Mesenchymal stem cell (in vitro differentiated cells and primary cell): ENCODE data around the gene PTPRO.

Source experiments
- DNase-seq: peaks from one replicate; pipeline ENCODE4 v3.0.0-alpha.2; 2013
- H2AFZ ChIP-seq: one replicate; pipeline ENCODE4 v1.6.1; 2013; ENCODE audit warnings: low read depth, mild to moderate bottlenecking, control low read depth, inconsistent platforms, low read length, moderate library complexity
- H2AK5ac ChIP-seq: 2 replicates; pipeline ENCODE4 v1.6.1; 2013; ENCODE audit warnings: low read length, moderate library complexity, mild to moderate bottlenecking, inconsistent platforms; ENCODE audit not compliant: severe bottlenecking
- H2BK120ac ChIP-seq: one replicate; pipeline ENCODE4 v1.6.1; 2013; ENCODE audit warnings: low read depth, mild to moderate bottlenecking, inconsistent platforms, low read length, moderate library complexity
- H2BK12ac ChIP-seq, 2 experiments: one replicate each; pipeline ENCODE4 v1.6.1; 2013; ENCODE audit warnings: inconsistent platforms in 2 of 2, low read length in 2 of 2, mild to moderate bottlenecking in 2 of 2, moderate library complexity in 2 of 2, control low read depth in 1 of 2
- H2BK15ac ChIP-seq: one replicate; pipeline ENCODE4 v1.6.1; 2013; ENCODE audit warnings: mild to moderate bottlenecking, low read depth, inconsistent platforms; ENCODE audit not compliant: poor library complexity, severe bottlenecking
- H2BK5ac ChIP-seq: 2 replicates; pipeline ENCODE4 v1.6.1; 2013; ENCODE audit warnings: low read depth, mild to moderate bottlenecking, low read length, control low read depth, inconsistent platforms; ENCODE audit not compliant: poor library complexity, severe bottlenecking
- H3K14ac ChIP-seq, 2 experiments: one replicate each; pipeline ENCODE4 v1.6.1; 2013; ENCODE audit warnings: inconsistent platforms in 2 of 2, low read length in 2 of 2, control low read depth in 1 of 2, mild to moderate bottlenecking in 1 of 2, moderate library complexity in 1 of 2
- H3K18ac ChIP-seq, 2 experiments: one replicate each; pipeline ENCODE4 v1.6.1; 2013; ENCODE audit warnings: inconsistent platforms in 2 of 2, low read length in 2 of 2, control low read depth in 1 of 2, low read depth in 1 of 2, mild to moderate bottlenecking in 1 of 2
- H3K23ac ChIP-seq, 2 experiments: one replicate each; pipeline ENCODE4 v1.6.1; 2013; ENCODE audit warnings: inconsistent platforms in 2 of 2, low read length in 2 of 2, mild to moderate bottlenecking in 2 of 2, moderate library complexity in 2 of 2, control low read depth in 1 of 2
- H3K27ac ChIP-seq: 2 replicates; pipeline ENCODE4 v1.5.1; 2013; ENCODE audit warnings: mild to moderate bottlenecking, moderate library complexity, low read length, control low read depth, inconsistent platforms; ENCODE audit not compliant: poor library complexity, severe bottlenecking
- H3K27me3 ChIP-seq, 2 experiments: 2 replicates each; pipeline versions ENCODE4 v1.6.1 to v1.7.0; 2013; ENCODE audit warnings: low read length in 2 of 2, mild to moderate bottlenecking in 2 of 2, moderate library complexity in 2 of 2, control low read depth in 1 of 2, inconsistent platforms in 1 of 2; ENCODE audit not compliant: control insufficient read depth in 1 of 2, insufficient read depth in 1 of 2
- H3K36me3 ChIP-seq, 2 experiments: 2 replicates each; pipeline versions ENCODE4 v1.6.1 to v1.7.0; 2013; ENCODE audit warnings: low read length in 2 of 2, control low read depth in 1 of 2, inconsistent platforms in 1 of 2, low read depth in 1 of 2, mild to moderate bottlenecking in 1 of 2; ENCODE audit not compliant: insufficient read depth in 2 of 2, control insufficient read depth in 1 of 2
- H3K4ac ChIP-seq, 2 experiments: one replicate each; pipeline ENCODE4 v1.6.1; 2013; ENCODE audit warnings: inconsistent platforms in 2 of 2, low read length in 2 of 2, mild to moderate bottlenecking in 2 of 2, moderate library complexity in 2 of 2, control low read depth in 1 of 2, low read depth in 1 of 2
- H3K4me1 ChIP-seq: 2 replicates; pipeline ENCODE4 v1.6.1; 2013; ENCODE audit warnings: low read depth, low read length, control low read depth; ENCODE audit not compliant: control insufficient read depth, insufficient read depth
- H3K4me2 ChIP-seq: 2 replicates; pipeline ENCODE4 v1.6.1; 2013; ENCODE audit warnings: low read length, mild to moderate bottlenecking, inconsistent platforms; ENCODE audit not compliant: poor library complexity, severe bottlenecking
- H3K4me3 ChIP-seq, 2 experiments: 2 replicates each; pipeline versions ENCODE4 v1.5.1 to v1.7.0; 2013; ENCODE audit warnings: low read length in 2 of 2, mild to moderate bottlenecking in 2 of 2, control low read depth in 1 of 2, low read depth in 1 of 2; ENCODE audit not compliant: insufficient read depth in 1 of 2
- H3K79me1 ChIP-seq: replicated peaks from 2 replicates; pipeline ENCODE4 v1.6.1; 2013; ENCODE audit warnings: mild to moderate bottlenecking, control low read depth, low read length, inconsistent platforms; ENCODE audit not compliant: poor library complexity, severe bottlenecking
- H3K9ac ChIP-seq: 2 replicates; pipeline ENCODE4 v1.7.0; 2013; ENCODE audit warnings: mild to moderate bottlenecking, low read length, moderate library complexity
- H3K9me3 ChIP-seq: 2 replicates; pipeline ENCODE4 v1.7.0; 2013; ENCODE audit warnings: mild to moderate bottlenecking, low read length; ENCODE audit not compliant: control insufficient read depth
- H4K8ac ChIP-seq: one replicate; pipeline ENCODE4 v1.6.1; 2013; ENCODE audit warnings: inconsistent platforms, mild to moderate bottlenecking, low read length, moderate library complexity
- H4K91ac ChIP-seq: one replicate; pipeline ENCODE4 v1.6.1; 2013; ENCODE audit warnings: mild to moderate bottlenecking, low read length, inconsistent platforms
- WGBS: methylation state at CpG from one replicate; pipeline ENCODE4 v1.1.7; 2013; ENCODE audit warnings: mixed read lengths; 5-methylcytosine and 5-hydroxymethylcytosine counted together

The PTPRO gene

DNA sequence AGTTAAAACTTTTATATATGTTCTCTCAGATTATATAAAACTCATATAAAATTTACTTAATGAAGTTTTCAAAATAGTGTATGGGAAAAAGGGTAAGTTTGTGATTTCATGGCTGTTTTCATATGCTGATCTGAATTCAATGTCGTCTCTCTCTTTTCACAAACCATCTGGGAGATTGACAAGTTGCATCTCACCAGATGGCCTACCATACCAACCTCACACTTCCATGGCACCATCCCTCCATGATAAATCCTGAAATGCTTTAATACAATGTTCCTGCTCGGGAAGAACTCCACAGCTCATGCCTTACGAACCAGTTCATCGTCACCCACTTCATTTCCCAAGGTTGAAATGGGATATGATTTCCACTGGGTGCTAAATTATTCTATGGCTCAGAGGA, 22.3 kb downstream of the PTPRO start:
- Histone ChIP-seq H3K4ac (no peak overlapping the region), H4K91ac (no peak overlapping the region), H3K4me1 (no peaks in the 10 kb centered on the region), H3K14ac (no peak overlapping the region), H3K4me3 (no peak overlapping the region), H4K8ac (no peak overlapping the region), H3K9ac (no peak overlapping the region), H2AK5ac (no peak overlapping the region), H3K23ac (no peak overlapping the region), H2BK12ac (no peak overlapping the region), H3K36me3 (no peaks in the 10 kb centered on the region), H3K79me1 (no peaks in the 10 kb centered on the region), H3K9me3 (no peaks in the 10 kb centered on the region), H2AFZ (no peak overlapping the region), H2BK5ac (no peak overlapping the region), H3K27ac (no peak overlapping the region), H2BK15ac (no peak overlapping the region), H3K18ac (no peak overlapping the region), H2BK120ac (no peak overlapping the region), H3K27me3 (no peaks in the 10 kb centered on the region), H3K4me2 (no peak overlapping the region)
- no peak for DNase-seq
- 96% methylated on average over 4 of the region's 4 CpGs for WGBS

DNA sequence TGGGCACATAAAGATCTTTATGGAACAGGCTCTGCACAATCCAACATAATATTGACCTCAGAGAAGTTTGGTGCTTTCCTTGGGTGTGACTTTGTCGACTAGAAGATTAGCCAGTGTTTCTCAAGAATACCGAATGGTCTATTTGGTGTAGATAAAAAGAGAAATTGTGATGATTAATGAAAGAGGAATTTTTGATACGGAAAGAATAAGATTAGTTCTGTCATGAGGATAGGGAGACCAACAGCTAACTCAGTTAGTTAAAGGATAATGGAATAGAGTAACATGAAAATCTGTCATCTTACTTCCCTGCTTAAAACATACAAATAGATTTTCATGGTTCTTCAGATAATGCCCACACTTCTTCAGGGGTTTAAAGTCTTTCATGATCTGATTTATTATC, 24.2 kb downstream of the PTPRO start:
- Histone ChIP-seq H2BK120ac (no peak overlapping the region), H3K27me3 (no peaks in the 10 kb centered on the region), H3K18ac (no peak overlapping the region), H2AFZ (no peak overlapping the region), H3K9me3 (no peaks in the 10 kb centered on the region), H3K36me3 (no peaks in the 10 kb centered on the region), H4K8ac (no peak overlapping the region), H3K27ac (no peak overlapping the region), H2BK5ac (no peak overlapping the region), H3K4me1 (no peaks in the 10 kb centered on the region), H3K4me2 (no peak overlapping the region), H3K4ac (no peak overlapping the region), H3K14ac (no peak overlapping the region), H2AK5ac (no peak overlapping the region), H4K91ac (no peak overlapping the region), H3K79me1 (no peaks in the 10 kb centered on the region), H3K9ac (no peak overlapping the region), H3K23ac (no peak overlapping the region), H3K4me3 (no peak overlapping the region), H2BK12ac (no peak overlapping the region), H2BK15ac (no peak overlapping the region)
- no peak for DNase-seq
- WGBS, result 67% methylated on average over 2 of the region's 3 CpGs

DNA sequence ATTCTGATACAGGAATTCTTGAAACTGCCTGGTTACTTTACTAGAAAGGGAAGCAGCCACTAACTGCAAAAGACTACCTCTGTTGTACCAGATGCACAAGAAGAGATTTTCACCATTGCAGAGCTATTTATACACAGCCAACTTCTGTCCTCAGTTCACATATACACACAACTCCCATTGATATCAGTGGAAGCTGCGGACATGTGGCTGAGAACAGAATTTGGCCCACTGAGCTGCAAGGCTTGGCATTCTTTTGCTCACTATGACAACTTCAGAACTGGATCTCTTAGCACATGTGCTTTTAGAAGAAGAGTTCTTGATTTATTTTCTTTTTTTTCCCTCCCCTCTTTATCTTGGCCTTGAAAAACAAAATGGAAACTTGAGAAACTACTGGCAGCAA, 28.3 kb downstream of the PTPRO start:
- H2BK120ac ChIP-seq, result no peak overlapping the region
- no peak overlapping the region for H2BK5ac ChIP-seq
- H3K4me2 ChIP-seq, result no peak overlapping the region
- no peak overlapping the region for H2AFZ ChIP-seq
- no peak for DNase-seq
- no peaks in the 10 kb centered on the region for H3K9me3 ChIP-seq
- 100% methylated on average over 1 of the region's 1 CpG for WGBS
- H3K27me3 ChIP-seq, result no peaks in the 10 kb centered on the region
- H4K8ac ChIP-seq, result no peak overlapping the region
- no peak overlapping the region for H3K4me3 ChIP-seq
- no peak overlapping the region for H2BK12ac ChIP-seq
- H3K18ac ChIP-seq, result no peak overlapping the region
- no peak overlapping the region for H3K4ac ChIP-seq
- no peak overlapping the region for H3K9ac ChIP-seq
- no peaks in the 10 kb centered on the region for H3K36me3 ChIP-seq
- no peak overlapping the region for H3K23ac ChIP-seq
- no peaks in the 10 kb centered on the region for H3K79me1 ChIP-seq
- no peaks in the 10 kb centered on the region for H3K4me1 ChIP-seq
- no peak overlapping the region for H3K14ac ChIP-seq
- H2BK15ac ChIP-seq, result no peak overlapping the region
- no peak overlapping the region for H4K91ac ChIP-seq
- H2AK5ac ChIP-seq, result no peak overlapping the region
- no peak overlapping the region for H3K27ac ChIP-seq

DNA sequence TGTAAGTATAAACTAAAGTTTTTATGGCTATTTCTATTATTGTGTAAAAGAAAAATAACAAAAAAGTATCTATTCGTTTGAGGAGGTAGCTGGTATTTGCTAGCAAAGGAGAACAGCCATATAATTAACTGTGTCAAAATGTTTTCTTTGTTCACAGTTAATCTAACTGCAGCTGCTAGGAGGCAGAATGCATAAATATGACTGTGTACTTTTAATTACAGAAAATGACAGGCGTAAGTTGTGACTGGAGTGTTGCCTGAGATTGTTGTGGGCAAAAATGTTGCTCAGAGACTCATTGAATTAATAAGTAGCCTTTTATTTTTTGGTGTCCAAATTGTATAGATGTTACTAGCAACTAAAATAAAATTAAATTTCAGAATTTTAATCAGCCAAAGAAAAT, 33.5 kb downstream of the PTPRO start:
- Histone ChIP-seq H3K4ac (no peak overlapping the region), H3K4me1 (no peaks in the 10 kb centered on the region), H2BK120ac (no peak overlapping the region), H3K23ac (no peak overlapping the region), H3K27me3 (no peaks in the 10 kb centered on the region), H3K4me2 (no peak overlapping the region), H2BK5ac (no peak overlapping the region), H3K36me3 (no peaks in the 10 kb centered on the region), H2BK12ac (no peak overlapping the region), H3K4me3 (no peak overlapping the region), H4K8ac (no peak overlapping the region), H3K79me1 (no peaks in the 10 kb centered on the region), H3K9ac (no peak overlapping the region), H3K9me3 (no peaks in the 10 kb centered on the region), H4K91ac (no peak overlapping the region), H2AK5ac (no peak overlapping the region), H2BK15ac (no peak overlapping the region), H3K14ac (no peak overlapping the region), H3K27ac (no peak overlapping the region), H3K18ac (no peak overlapping the region), H2AFZ (no peak overlapping the region)
- 56% methylated on average over 2 of the region's 2 CpGs for WGBS
- DNase-seq, result no peak
